Pancreas (tissue), 10 donors: ENCODE measurements around the gene PRR20G. TPM values are rescaled to one million over a fixed set of nuclear protein-coding genes. Genes with fewer than 3 reads are reported as not detected.

Experiments used
- ATAC-seq, 4 donors: fragments of 200-7000 bp; cut with Tn5 transposase; one replicate each; pipeline versions ENCODE4 v1.8.0 to v1.9.1; 2020; ENCODE audit warnings: mild to moderate bottlenecking in 4 of 4, moderate library complexity in 4 of 4
- DNase-seq, 6 donors: peaks; one replicate each; pipeline ENCODE4 v3.0.0-alpha.2; 2020
- FAIRE-seq: peaks from 2 replicates; lab custom pipeline; 2012; peaks lifted over from hg19 to GRCh38; lab: Jason Lieb, UNC
- H3K27ac ChIP-seq, 4 donors: fragments of 200-600 bp; sonication (generic); 1 replicate in 3 of 4; 2 replicates in 1 of 4; pipeline versions ENCODE4 v1.5.0 to v1.8.0; 2020
- H3K27me3 ChIP-seq, 4 donors: fragments of 200-600 bp; one replicate each; pipeline ENCODE4 v1.8.0; 2021
- H3K36me3 ChIP-seq, 3 donors: fragments of 200-600 bp; sonication (generic) in 1 of 3; one replicate each; pipeline versions ENCODE4 v1.5.0 to v1.8.0; 2020 to 2021
- H3K4me1 ChIP-seq, 3 donors: fragments of 200-600 bp; one replicate each; pipeline ENCODE4 v1.8.0; 2021
- H3K4me3 ChIP-seq, 4 donors: fragments of 200-600 bp; sonication (generic) in 2 of 4; one replicate each; pipeline versions ENCODE4 v1.5.0 to v1.8.0; 2020 to 2021
- H3K9me3 ChIP-seq, 4 donors: fragments of 200-600 bp; one replicate each; pipeline ENCODE4 v1.8.0; 2021
- WGBS, 2 donors: extraction: QIAGEN DNeasy Blood & Tissue Kit; methylation state at CpG; one replicate each; pipeline ENCODE4 v1.1.7; 2013; 5-methylcytosine and 5-hydroxymethylcytosine counted together
- intact Hi-C, 3 donors: fragments of 100-400 bp; cut with DNase I; formaldehyde crosslinking; loops; one replicate each; pipeline versions ENCODE4 v1.11.1 to v1.14.2; 2022
- polyA plus RNA-seq, 2 donors: library from polyadenylated mRNA; stranded (reverse); fragments of 200-250 nt; gene quantifications; one replicate each; pipeline ENCODE4 v1.2.3, GENCODE V29; 2013
- total RNA-seq, 6 donors: library from RNA; stranded (reverse); fragmentation: NEBNext Ultra II Directional in 4 of 6; extraction: Animal tissue kit (Norgen Biotek cat#: 25700) in 4 of 6; gene quantifications; one replicate each; pipeline versions ENCODE4 v1.2.1 to v1.2.4, GENCODE V29; 2021 to 2023
- TF ChIP-seq, protein P1 (sequence below), 4 donors: fragments of 200-600 bp; sonication (generic) in 3 of 4; IDR thresholded peaks; one replicate each; pipeline versions ENCODE4 v1.5.0 to v1.8.0; 2021; ENCODE audit warnings: antibody characterized with exemption in 4 of 4
- donor health status: healthy with polysubstance abuse.
- donor health status: DM: no; HTN: no; CAD: no; lungs with moderate emphysema.
- donor health status: DM: no; HTN: no; CAD: no.
- donor health status: control.
- donor health status: control.
- donor health status: Bipolar disorder and iron deficiency.
- donor health status: DM: yes; HTN: yes; CAD: no.
- donor health status: DM: no; HTN: no; CAD: no.
- donor health status: DM: no; HTN: no; CAD: no.
- donor health status: DM: yes; HTN: yes; CAD: no.

PRR20G gene
- not detected for total RNA-seq
- polyA plus RNA-seq: not detected

- TF ChIP-seq, protein P1, sequence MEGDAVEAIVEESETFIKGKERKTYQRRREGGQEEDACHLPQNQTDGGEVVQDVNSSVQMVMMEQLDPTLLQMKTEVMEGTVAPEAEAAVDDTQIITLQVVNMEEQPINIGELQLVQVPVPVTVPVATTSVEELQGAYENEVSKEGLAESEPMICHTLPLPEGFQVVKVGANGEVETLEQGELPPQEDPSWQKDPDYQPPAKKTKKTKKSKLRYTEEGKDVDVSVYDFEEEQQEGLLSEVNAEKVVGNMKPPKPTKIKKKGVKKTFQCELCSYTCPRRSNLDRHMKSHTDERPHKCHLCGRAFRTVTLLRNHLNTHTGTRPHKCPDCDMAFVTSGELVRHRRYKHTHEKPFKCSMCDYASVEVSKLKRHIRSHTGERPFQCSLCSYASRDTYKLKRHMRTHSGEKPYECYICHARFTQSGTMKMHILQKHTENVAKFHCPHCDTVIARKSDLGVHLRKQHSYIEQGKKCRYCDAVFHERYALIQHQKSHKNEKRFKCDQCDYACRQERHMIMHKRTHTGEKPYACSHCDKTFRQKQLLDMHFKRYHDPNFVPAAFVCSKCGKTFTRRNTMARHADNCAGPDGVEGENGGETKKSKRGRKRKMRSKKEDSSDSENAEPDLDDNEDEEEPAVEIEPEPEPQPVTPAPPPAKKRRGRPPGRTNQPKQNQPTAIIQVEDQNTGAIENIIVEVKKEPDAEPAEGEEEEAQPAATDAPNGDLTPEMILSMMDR (IDR thresholded peaks at IDR 0.05): no peak
- FAIRE-seq: no peak
- H3K9me3 ChIP-seq: no peaks in the 10 kb centered on the region
- intact Hi-C loops: no loop called here
- no peaks in the 10 kb centered on the region for H3K4me1 ChIP-seq
- DNase-seq: peak in 1 of 6 donors; percentile 51
- no peaks in the 10 kb centered on the region for H3K36me3 ChIP-seq
- WGBS, 2 donors: 66 to 70% methylated on average over 17 of the region's 17 CpGs
- no peak within 1 kb of the TSS for H3K27ac ChIP-seq
- H3K4me3 ChIP-seq: no peak within 1 kb of the TSS
- H3K27me3 ChIP-seq: no peaks in the 10 kb centered on the region
- no peak for ATAC-seq
Observed at GRCh38 chr3:127287840-127288239, at the start of gene PRR20G. TSS of gene PRR20G (minus strand) at chr3:127288046. CDS start at chr3:127287365, 681 bp downstream.

DNA sequence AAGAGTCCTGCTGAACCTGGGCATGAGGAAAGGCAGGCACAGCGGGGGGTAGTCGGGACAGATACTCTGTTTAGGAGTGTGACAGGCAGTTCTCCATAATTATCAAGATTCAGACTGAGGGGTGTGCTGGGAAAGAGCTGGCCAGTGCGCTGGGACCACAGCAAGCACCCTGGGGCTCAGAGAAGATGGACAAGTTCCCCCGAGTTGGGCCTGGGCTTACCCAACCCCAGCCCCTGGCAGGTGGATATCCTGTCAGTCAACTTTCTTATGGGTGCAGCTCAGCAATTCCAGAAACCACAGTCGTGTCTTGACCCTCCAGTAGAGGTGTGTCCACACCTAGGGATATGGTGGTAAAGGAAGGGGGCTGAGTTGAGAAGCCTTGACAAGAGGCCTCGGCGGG is 49.2 kb upstream of the PRR20G start:
- intact Hi-C loops: no loop called here

DNA sequence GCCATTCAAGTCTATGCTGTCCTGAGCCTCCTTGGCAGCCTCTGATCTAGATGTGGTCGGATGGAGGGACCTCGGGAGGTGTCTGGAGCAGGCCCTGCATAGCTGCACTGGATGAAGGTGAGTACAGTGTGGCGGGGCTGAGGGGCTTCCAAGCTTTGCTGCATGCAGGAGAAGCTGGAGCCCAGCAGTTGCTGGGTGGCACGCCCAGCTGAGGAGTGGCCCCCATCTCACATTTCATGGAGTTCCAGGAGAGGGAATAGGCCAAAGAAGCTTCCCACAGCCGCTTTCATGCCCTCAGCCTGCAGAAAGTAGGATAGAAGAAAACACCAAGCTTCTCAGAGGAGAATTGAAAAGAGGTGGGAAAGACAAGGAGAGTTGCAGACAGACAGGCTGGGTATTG is 48.3 kb upstream of the PRR20G start:
- FAIRE-seq: no peak
- intact Hi-C loops: no loop called here

More for the DNA sequence above, 49.2 kb upstream of the PRR20G start:
- DNase-seq (no peak), FAIRE-seq (no peak), ATAC-seq (no peak)
- Histone ChIP-seq H3K4me1 (no peaks in the 10 kb centered on the region), H3K27me3 (peaks cover 0 to 9% (median 0%) of the 10 kb centered on the region in 4 donors), H3K9me3 (no peaks in the 10 kb centered on the region), H3K4me3 (no peak overlapping the region), H3K27ac (no peak overlapping the region), H3K36me3 (no peaks in the 10 kb centered on the region)
- 86 to 88% methylated on average over 7 of the region's 7 CpGs for WGBS, 2 donors
- TF ChIP-seq, protein P1 (IDR thresholded peaks at IDR 0.05): no peak

DNA sequence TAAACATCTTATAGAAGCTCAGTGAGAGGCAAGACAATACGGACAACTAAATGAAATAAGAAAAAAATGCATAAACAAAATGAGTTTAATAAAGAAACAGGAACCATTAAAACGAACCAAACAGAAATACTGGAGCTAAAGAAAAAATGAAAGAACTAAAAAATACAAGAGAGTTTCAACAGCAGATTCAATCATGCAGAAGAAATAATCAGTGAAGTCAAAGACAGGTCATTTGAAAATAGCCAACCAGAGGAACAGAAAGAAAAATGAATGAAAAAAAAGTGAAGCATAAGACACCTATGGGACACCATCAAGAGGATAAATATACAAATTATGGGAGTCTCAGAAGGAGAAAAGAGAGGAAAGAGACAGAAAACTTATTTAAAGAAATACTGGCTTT is 42.5 kb upstream of the PRR20G start:
- TF ChIP-seq, protein P1 (IDR thresholded peaks at IDR 0.05): no peak
- intact Hi-C loops: no loop called here
- FAIRE-seq (no peak), ATAC-seq (no peak), DNase-seq (no peak)
- H3K9me3 ChIP-seq: peaks cover 0 to 4% (median 0%) of the 10 kb centered on the region in 4 donors
- no peak overlapping the region for H3K4me3 ChIP-seq
- no peaks in the 10 kb centered on the region for H3K4me1 ChIP-seq
- no peaks in the 10 kb centered on the region for H3K27me3 ChIP-seq
- H3K36me3 ChIP-seq: no peaks in the 10 kb centered on the region
- H3K27ac ChIP-seq: no peak overlapping the region
- WGBS, 2 donors: 54 to 55% methylated on average over 2 of the region's 2 CpGs

More for the DNA sequence above, 48.3 kb upstream of the PRR20G start:
- peaks cover 0 to under 1% (median 0%) of the 10 kb centered on the region in 4 donors for H3K9me3 ChIP-seq
- DNase-seq (no peak), ATAC-seq (no peak)
- H3K27ac ChIP-seq: no peak overlapping the region
- H3K27me3 ChIP-seq: peaks cover 0 to 9% (median 0%) of the 10 kb centered on the region in 4 donors
- H3K36me3 ChIP-seq: no peaks in the 10 kb centered on the region
- TF ChIP-seq, protein P1 (IDR thresholded peaks at IDR 0.05): no peak
- WGBS, 2 donors: 70 to 78% methylated on average over 5 of the region's 5 CpGs
- no peak overlapping the region for H3K4me3 ChIP-seq
- H3K4me1 ChIP-seq: no peaks in the 10 kb centered on the region

DNA sequence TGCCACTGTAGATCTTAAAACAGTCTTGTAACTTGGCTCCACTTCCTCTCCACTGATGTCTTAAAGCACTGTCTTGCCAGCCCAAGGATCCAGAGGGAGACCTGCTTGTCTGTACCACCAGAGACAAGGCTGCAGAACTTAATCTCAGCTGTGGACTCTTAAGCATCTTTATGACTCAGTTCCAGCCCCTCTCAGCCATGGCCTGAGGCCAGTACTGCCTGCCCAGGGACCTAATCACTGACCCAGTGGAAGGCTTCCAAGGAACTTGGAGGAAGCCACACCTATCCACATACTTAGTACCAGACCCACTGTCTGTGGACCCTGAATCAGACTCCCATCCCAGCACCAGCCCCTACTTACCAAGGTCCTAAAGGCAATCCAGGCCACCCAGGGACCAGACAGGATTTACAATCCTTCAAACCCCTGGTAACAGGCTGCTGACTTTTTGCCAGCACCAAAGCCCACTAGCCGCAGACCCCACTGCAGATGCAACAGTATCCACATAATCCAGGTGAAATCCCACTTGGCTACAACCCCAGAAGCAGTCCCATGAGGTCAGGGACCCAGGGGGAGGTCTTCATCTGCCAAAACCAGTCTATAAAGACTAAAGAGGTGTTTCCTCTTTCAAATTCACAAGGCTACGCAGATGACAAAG is 41.9 kb upstream of the PRR20G start:
- ATAC-seq (no peak), FAIRE-seq (no peak), DNase-seq (no peak)
- Histone ChIP-seq H3K36me3 (no peaks in the 10 kb centered on the region), H3K27me3 (no peaks in the 10 kb centered on the region), H3K4me3 (no peak overlapping the region), H3K27ac (no peak overlapping the region), H3K4me1 (no peaks in the 10 kb centered on the region), H3K9me3 (peaks cover 0 to 4% (median 0%) of the 10 kb centered on the region in 4 donors)
- 75 to 86% methylated on average over 2 of the region's 2 CpGs for WGBS, 2 donors
- intact Hi-C loops: no loop called here
- TF ChIP-seq, protein P1 (IDR thresholded peaks at IDR 0.05): no peak
